ENCODE results near the gene C11orf98. TPM values are rescaled to one million over a fixed set of nuclear protein-coding genes. Genes with fewer than 3 reads are reported as not detected.
A peak's percentile ranks its signal among the peaks of the same experiment; 100 is the strongest.

C11orf98 gene
- polyA plus RNA-seq, 1 donor from 2014 or later = 92.0 TPM

- no peaks in the 10 kb centered on the region for H4K20me1 ChIP-seq (ENCODE audit: insufficient read depth)
- H2AFZ ChIP-seq (ENCODE audit: low read depth, low read length) = no peak overlapping the region
- H3K4me3 ChIP-seq (ENCODE audit: low read length) = no peak overlapping the region
- TF ChIP-seq EP300 (conservative IDR thresholded peaks at IDR 0.05; ENCODE audit: poor library complexity, severe bottlenecking) (no peak), RAD21 (conservative IDR thresholded peaks at IDR 0.05) (no peak), CTCF (IDR thresholded peaks at IDR 0.05; ENCODE audit: poor library complexity, severe bottlenecking) (no peak), SMC3 (conservative IDR thresholded peaks at IDR 0.05; ENCODE audit: poor library complexity) (no peak), TAF1 (IDR thresholded peaks at IDR 0.05; ENCODE audit: low read depth) (no peak), EZH2 (IDR thresholded peaks at IDR 0.05; ENCODE audit: borderline replicate concordance, insufficient read depth, low read length, poor library complexity, severe bottlenecking) (no peak), POLR2AphosphoS5 (IDR thresholded peaks at IDR 0.05) (no peak), MXI1 (conservative IDR thresholded peaks at IDR 0.05; ENCODE audit: poor library complexity, severe bottlenecking) (no peak), REST (IDR thresholded peaks at IDR 0.05; ENCODE audit: borderline replicate concordance) (no peak)
- H3K79me2 ChIP-seq (replicated peaks; ENCODE audit: insufficient read depth, low read length) = peaks cover 10% of the 10 kb centered on the region
- no peak overlapping the region for H3K27ac ChIP-seq (ENCODE audit: low read length)
- H3K9me2 ChIP-seq (ENCODE audit: insufficient read depth, low read length) = no peaks in the 10 kb centered on the region
- H3K27me3 ChIP-seq (ENCODE audit: insufficient read depth, low read depth, low read length) = no peaks in the 10 kb centered on the region
- no peak overlapping the region for H3K4me2 ChIP-seq (ENCODE audit: low read length)
- no peaks in the 10 kb centered on the region for H3K36me3 ChIP-seq (ENCODE audit: insufficient read depth, low read length)
- no peak overlapping the region for H3K9ac ChIP-seq (ENCODE audit: low read length)
- no peaks in the 10 kb centered on the region for H3F3A ChIP-seq (ENCODE audit: insufficient read depth, low read length, poor library complexity, severe bottlenecking)
- H3K9me3 ChIP-seq (ENCODE audit: low read length) = no peaks in the 10 kb centered on the region
Observed at GRCh38 chr11:62667460-62667859, 2.5 kb upstream of the C11orf98 start.

GRCh38 chr11:62666259-62666926, 1.4 kb upstream of the C11orf98 start:
- no peak overlapping the region for H2AFZ ChIP-seq (ENCODE audit: low read depth, low read length)
- TF ChIP-seq CTCF (IDR thresholded peaks at IDR 0.05; ENCODE audit: poor library complexity, severe bottlenecking) (no peak), POLR2AphosphoS5 (IDR thresholded peaks at IDR 0.05) (no peak), TAF1 (IDR thresholded peaks at IDR 0.05; ENCODE audit: low read depth) (no peak), MXI1 (conservative IDR thresholded peaks at IDR 0.05; ENCODE audit: poor library complexity, severe bottlenecking) (no peak), EZH2 (IDR thresholded peaks at IDR 0.05; ENCODE audit: borderline replicate concordance, insufficient read depth, low read length, poor library complexity, severe bottlenecking) (no peak), SMC3 (conservative IDR thresholded peaks at IDR 0.05; ENCODE audit: poor library complexity) (no peak)

More at GRCh38 chr11:62666259-62666926, 1.4 kb upstream of the C11orf98 start:
- peak overlapping the region; percentile 78 for H3K4me2 ChIP-seq (ENCODE audit: low read length)
- no peaks in the 10 kb centered on the region for H3K9me3 ChIP-seq (ENCODE audit: low read length)
- H3K4me3 ChIP-seq (ENCODE audit: low read length) = peak overlapping the region; percentile 95
- H3K27me3 ChIP-seq (ENCODE audit: insufficient read depth, low read depth, low read length) = no peaks in the 10 kb centered on the region
- no peaks in the 10 kb centered on the region for H3F3A ChIP-seq (ENCODE audit: insufficient read depth, low read length, poor library complexity, severe bottlenecking)
- H3K9me2 ChIP-seq (ENCODE audit: insufficient read depth, low read length) = no peaks in the 10 kb centered on the region
- H3K9ac ChIP-seq (ENCODE audit: low read length) = peak overlapping the region; percentile 96
- no peaks in the 10 kb centered on the region for H3K36me3 ChIP-seq (ENCODE audit: insufficient read depth, low read length)
- H3K79me2 ChIP-seq (replicated peaks; ENCODE audit: insufficient read depth, low read length) = peaks cover 10% of the 10 kb centered on the region
- H4K20me1 ChIP-seq (ENCODE audit: insufficient read depth) = no peaks in the 10 kb centered on the region
- H3K27ac ChIP-seq (ENCODE audit: low read length) = peak overlapping the region; percentile 95

All from neural cell (in vitro differentiated cells).